ENCODE data around the gene NOXA1.

Gene NOXA1

GRCh38 chr9:137411645-137412380 is 11.4 kb upstream of the NOXA1 start:
- no peak overlapping the region for H3K4me3 ChIP-seq (ENCODE audit: low read depth, low read length)
- DNase-seq (ENCODE audit: low read depth, low spot score), result peak; percentile 94
- in situ Hi-C loops (cut with HindIII; ENCODE audit: low sequenced_read_pairs), result no loop called here
- no peak for TF ChIP-seq CTCF (IDR thresholded peaks at IDR 0.05; ENCODE audit: low read depth, low read length)

GRCh38 chr9:137412431-137412830 is 10.8 kb upstream of the NOXA1 start:
- no peak overlapping the region for H3K4me3 ChIP-seq (ENCODE audit: low read depth, low read length)
- in situ Hi-C loops (cut with HindIII; ENCODE audit: low sequenced_read_pairs), result no loop called here
- no peak for TF ChIP-seq CTCF (IDR thresholded peaks at IDR 0.05; ENCODE audit: low read depth, low read length)
- DNase-seq (ENCODE audit: low read depth, low spot score), result no peak

GRCh38 chr9:137415451-137415850 is 7.7 kb upstream of the NOXA1 start:
- in situ Hi-C loops (cut with HindIII; ENCODE audit: low sequenced_read_pairs), result no loop called here
- H3K4me3 ChIP-seq (ENCODE audit: low read depth, low read length), result no peak overlapping the region
- DNase-seq (ENCODE audit: low read depth, low spot score), result no peak
- no peak for TF ChIP-seq CTCF (IDR thresholded peaks at IDR 0.05; ENCODE audit: low read depth, low read length)

GRCh38 chr9:137416006-137416562 is 7.1 kb upstream of the NOXA1 start:
- H3K4me3 ChIP-seq (ENCODE audit: low read depth, low read length), result no peak overlapping the region
- no peak for DNase-seq (ENCODE audit: low read depth, low spot score)
- in situ Hi-C loops (cut with HindIII; ENCODE audit: low sequenced_read_pairs), result no loop called here
- TF ChIP-seq CTCF (IDR thresholded peaks at IDR 0.05; ENCODE audit: low read depth, low read length), result no peak

GRCh38 chr9:137416563-137417151 is 6.5 kb upstream of the NOXA1 start:
- H3K4me3 ChIP-seq (ENCODE audit: low read depth, low read length), result no peak overlapping the region
- in situ Hi-C loops (cut with HindIII; ENCODE audit: low sequenced_read_pairs), result no loop called here
- DNase-seq (ENCODE audit: low read depth, low spot score), result no peak
- no peak for TF ChIP-seq CTCF (IDR thresholded peaks at IDR 0.05; ENCODE audit: low read depth, low read length)

GRCh38 chr9:137417161-137418021 is 5.8 kb upstream of the NOXA1 start:
- in situ Hi-C loops (cut with HindIII; ENCODE audit: low sequenced_read_pairs), result no loop called here
- DNase-seq (ENCODE audit: low read depth, low spot score), result no peak
- no peak for TF ChIP-seq CTCF (IDR thresholded peaks at IDR 0.05; ENCODE audit: low read depth, low read length)
- no peak overlapping the region for H3K4me3 ChIP-seq (ENCODE audit: low read depth, low read length)

Measured in astrocyte of the spinal cord (primary cell).